Lower lobe of right lung (tissue), 2 donors: ENCODE results near the gene SYT14. TPM values are rescaled to one million over a fixed set of nuclear protein-coding genes. Genes with fewer than 3 reads are reported as not detected.
"Not testable (repeated sequence)": the region's sequence is repeated elsewhere in the genome, so short reads cannot be mapped to it uniquely, and the experiment has no call there.

ENCODE experiments used
- ATAC-seq, 2 donors: fragments of 200-7000 bp; cut with Tn5 transposase; one replicate each; pipeline ENCODE4 v1.9.1; 2020 to 2022; ENCODE audit warnings: mild to moderate bottlenecking in 2 of 2, moderate library complexity in 2 of 2
- DNase-seq: peaks from one replicate; pipeline ENCODE4 v3.0.0-alpha.2; 2020
- H3K27ac ChIP-seq: fragments of 200-600 bp; one replicate; pipeline ENCODE4 v1.8.0; 2022
- H3K27me3 ChIP-seq: fragments of 200-600 bp; one replicate; pipeline ENCODE4 v1.8.0; 2022; ENCODE audit warnings: low read depth
- H3K36me3 ChIP-seq: fragments of 200-600 bp; one replicate; pipeline ENCODE4 v1.8.0; 2022; ENCODE audit warnings: mild to moderate bottlenecking
- H3K4me1 ChIP-seq: fragments of 200-600 bp; one replicate; pipeline ENCODE4 v1.8.0; 2022
- H3K4me3 ChIP-seq: fragments of 200-600 bp; one replicate; pipeline ENCODE4 v1.8.0; 2022; ENCODE audit warnings: mild to moderate bottlenecking
- H3K9me3 ChIP-seq: fragments of 200-600 bp; one replicate; pipeline ENCODE4 v1.8.0; 2022
- intact Hi-C: fragments of 100-400 bp; cut with DNase I; formaldehyde crosslinking; loops from one replicate; pipeline ENCODE4 v1.11.0; 2022
- long read RNA-seq: library from polyadenylated mRNA; unstranded; transcript quantifications from one replicate; pipeline ENCODE4 v2.0.0, GENCODE V29; 2021
- total RNA-seq: library from RNA; stranded (reverse); fragmentation: NEBNext Ultra II Directional; extraction: Animal tissue kit (Norgen Biotek cat#: 25700); gene quantifications from one replicate; pipeline ENCODE4 v1.2.1, GENCODE V29; 2021
- TF ChIP-seq, protein P1 (sequence below): fragments of 200-600 bp; IDR thresholded peaks from one replicate; pipeline ENCODE4 v1.8.0; 2022; ENCODE audit warnings: antibody characterized with exemption, mild to moderate bottlenecking
- donor health status: DM: no; HTN: yes; CAD: no; lungs with severe emphysema.

Gene SYT14
- not detected for total RNA-seq
- long read RNA-seq = 0 reads

DNA sequence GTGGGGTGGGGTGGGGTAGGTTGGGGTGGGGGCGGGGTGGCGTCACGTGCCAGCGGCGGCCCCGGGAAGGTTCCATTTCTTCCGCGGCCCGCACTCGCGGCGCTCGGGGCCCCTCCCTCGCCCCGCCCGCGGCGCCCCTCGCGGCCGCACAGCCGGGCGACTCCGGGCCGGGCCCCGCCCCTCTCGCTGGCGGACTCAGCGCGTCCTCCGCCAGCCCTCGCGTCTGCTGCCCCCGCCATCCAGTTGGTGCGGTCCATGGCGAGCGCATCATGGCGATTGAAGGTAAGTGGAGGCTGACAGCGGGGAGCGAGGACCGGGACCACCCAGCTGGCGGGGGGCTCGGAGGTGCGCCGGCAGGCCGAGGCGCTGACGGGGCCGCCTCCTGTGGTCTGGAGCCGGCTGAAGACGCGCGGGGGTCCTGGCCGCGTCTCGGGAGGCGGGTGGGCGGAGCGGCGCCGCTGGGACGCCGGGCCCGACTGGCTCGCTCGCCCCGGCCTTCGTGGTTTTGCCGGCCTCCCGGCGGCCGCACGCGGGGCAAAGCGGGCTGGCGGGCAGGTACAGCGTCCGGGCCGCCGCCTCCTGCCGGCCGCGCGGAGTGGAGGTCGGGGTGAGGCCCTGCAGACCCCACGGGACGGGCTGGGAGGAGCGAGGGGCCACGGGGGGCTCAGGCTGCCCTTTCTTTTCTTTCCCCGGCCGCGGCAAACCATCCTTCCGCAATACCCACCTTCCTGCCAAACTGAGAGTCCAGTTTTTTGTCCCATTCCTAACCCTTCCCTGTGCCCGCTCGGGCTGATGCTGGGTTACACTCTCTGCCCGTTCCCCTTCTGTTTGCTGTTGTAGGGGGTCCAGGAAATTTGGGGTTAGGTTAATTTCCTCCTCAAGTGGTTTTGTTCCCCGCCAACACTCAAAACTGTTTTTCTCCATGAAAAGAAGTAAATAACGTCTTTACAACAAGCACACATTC is at the start of gene SYT14:
Gene SYT14 (plus strand): TSS at position 222 of the 964 bp plus-strand sequence. CDS start 48 bp downstream, at position 270.
- H3K4me1 ChIP-seq = no peaks in the 10 kb centered on the region
- DNase-seq = no peak
- H3K9me3 ChIP-seq = no peaks in the 10 kb centered on the region
- TF ChIP-seq, protein P1, sequence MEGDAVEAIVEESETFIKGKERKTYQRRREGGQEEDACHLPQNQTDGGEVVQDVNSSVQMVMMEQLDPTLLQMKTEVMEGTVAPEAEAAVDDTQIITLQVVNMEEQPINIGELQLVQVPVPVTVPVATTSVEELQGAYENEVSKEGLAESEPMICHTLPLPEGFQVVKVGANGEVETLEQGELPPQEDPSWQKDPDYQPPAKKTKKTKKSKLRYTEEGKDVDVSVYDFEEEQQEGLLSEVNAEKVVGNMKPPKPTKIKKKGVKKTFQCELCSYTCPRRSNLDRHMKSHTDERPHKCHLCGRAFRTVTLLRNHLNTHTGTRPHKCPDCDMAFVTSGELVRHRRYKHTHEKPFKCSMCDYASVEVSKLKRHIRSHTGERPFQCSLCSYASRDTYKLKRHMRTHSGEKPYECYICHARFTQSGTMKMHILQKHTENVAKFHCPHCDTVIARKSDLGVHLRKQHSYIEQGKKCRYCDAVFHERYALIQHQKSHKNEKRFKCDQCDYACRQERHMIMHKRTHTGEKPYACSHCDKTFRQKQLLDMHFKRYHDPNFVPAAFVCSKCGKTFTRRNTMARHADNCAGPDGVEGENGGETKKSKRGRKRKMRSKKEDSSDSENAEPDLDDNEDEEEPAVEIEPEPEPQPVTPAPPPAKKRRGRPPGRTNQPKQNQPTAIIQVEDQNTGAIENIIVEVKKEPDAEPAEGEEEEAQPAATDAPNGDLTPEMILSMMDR = no peak
- H3K36me3 ChIP-seq = no peaks in the 10 kb centered on the region
- H3K4me3 ChIP-seq = no peak within 1 kb of the TSS
- peaks cover 47% of the 10 kb centered on the region for H3K27me3 ChIP-seq
- no peak within 1 kb of the TSS for H3K27ac ChIP-seq
- intact Hi-C loops = no loop called here
- ATAC-seq = no peak

DNA sequence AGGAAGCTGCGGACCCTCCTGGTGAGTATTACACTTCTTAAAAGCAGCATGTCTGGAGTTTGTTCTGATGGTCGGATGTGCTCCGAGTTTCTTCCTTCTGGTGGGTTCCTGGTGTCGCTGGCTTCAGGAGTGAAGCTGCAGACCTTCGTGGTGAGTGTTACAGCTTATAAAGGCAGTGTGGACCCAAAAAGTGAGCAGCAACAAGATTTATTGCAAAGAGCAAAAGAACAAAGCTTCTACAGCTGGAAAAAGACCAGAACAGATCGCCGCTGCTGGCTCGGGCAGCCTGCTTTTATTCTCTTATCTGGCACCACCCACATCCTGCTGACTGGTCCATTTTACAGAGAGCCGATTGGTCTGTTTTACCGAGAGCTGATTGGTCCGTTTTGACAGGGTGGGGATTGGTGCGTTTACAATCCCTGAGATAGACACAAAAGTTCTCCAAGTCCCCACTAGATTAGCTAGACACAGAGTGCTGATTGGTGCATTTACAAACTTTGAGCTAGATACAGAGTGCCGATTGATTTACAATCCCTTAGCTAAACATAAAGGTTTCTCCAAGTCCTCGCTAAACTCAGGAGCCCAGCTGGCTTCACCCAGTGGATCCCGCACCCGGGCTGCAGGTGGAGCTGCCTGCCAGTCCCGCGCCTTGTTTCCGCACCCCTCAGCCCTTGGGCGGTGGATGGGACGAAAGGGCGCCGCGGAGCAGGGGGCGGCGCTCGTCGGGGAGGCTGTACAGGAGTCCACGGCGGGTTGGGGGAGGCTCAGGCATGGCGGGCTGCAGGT is 49.5 kb upstream of the SYT14 start:
- H3K36me3 ChIP-seq, H3K27ac ChIP-seq, H3K27me3 ChIP-seq, H3K9me3 ChIP-seq, DNase-seq, intact Hi-C loops, H3K4me1 ChIP-seq, H3K4me3 ChIP-seq, ATAC-seq: not testable (repeated sequence)

DNA sequence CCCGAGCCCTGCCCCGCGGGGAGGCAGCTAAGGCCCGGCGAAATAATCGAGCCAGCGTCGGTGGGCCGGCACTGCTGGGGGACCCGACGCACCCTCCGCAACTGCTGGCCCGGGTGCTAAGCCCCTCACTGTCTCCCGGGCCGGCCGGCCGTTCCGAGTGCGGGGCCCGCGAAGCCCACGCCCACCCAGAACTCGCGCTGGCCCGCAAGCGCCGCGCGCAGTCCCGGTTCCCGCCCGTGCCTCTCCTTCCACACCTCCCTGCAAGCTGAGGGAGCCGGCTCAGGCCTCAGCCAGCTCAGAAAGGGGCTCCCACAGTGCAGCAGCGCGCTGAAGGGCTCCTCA is 49.0 kb upstream of the SYT14 start:
- no peaks in the 10 kb centered on the region for H3K27me3 ChIP-seq
- intact Hi-C loops = no loop called here
- no peak overlapping the region for H3K4me3 ChIP-seq
- no peaks in the 10 kb centered on the region for H3K9me3 ChIP-seq
- DNase-seq (no peak), ATAC-seq (no peak)
- no peaks in the 10 kb centered on the region for H3K36me3 ChIP-seq
- peaks cover 3% of the 10 kb centered on the region for H3K4me1 ChIP-seq
- TF ChIP-seq, protein P1 = no peak
- H3K27ac ChIP-seq = no peak overlapping the region

DNA sequence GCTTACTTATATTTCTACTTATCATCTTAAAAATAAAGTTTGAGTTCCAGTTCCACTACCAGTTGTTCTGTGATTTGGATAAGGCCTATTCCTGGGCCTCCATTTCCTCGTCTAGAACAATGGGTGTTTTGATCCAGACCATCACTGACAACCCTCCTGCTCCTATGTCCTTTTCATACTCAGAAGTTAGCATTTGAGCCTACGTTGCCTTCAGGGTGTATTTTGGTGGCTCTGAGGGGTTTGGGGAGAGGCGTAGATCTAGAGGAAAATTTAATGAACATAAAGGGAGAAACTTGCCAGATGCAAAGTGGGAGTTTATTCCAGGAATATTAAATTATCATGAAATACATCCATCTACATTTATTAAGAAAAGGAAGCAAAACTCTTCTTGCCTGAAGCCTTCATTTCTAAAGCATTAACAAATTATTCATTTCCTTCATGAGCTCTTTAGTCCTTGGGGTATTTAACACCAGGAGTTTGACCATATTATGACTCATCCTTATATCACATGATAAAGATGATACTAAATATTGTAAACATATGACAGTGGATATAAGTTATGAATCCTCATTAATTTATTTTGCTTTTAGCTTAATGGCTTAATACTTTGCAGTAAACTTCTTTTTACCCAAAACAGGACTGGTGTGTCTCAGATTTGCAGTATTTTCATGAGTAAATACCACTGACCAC is 47.2 kb upstream of the SYT14 start:
- DNase-seq (no peak), ATAC-seq (no peak)
- Histone ChIP-seq H3K4me1 (no peaks in the 10 kb centered on the region), H3K36me3 (no peaks in the 10 kb centered on the region), H3K27me3 (no peaks in the 10 kb centered on the region), H3K4me3 (no peak overlapping the region), H3K27ac (no peak overlapping the region), H3K9me3 (no peaks in the 10 kb centered on the region)
- TF ChIP-seq, protein P1 = no peak
- intact Hi-C loops = no loop called here

DNA sequence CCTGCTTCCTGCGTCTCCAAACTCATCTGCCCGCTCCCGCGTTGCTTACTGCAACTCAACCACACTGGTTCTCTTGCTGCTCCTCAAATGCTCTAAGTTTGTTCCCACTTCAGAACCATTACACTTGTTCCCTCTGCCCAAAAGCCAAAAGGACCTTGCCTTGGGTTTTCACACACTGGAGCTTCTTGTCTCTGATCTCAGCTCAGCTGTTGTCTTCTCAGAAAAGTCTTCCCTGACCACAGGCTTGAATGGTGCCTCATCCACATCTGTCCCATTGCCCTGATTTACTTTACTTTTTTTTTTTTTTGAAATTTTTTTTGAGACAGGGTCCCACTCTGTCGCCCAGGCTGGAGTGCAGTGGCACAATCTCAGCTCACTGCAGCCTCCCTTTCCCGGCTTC is 44.3 kb upstream of the SYT14 start:
- ATAC-seq (no peak), DNase-seq (no peak)
- Histone ChIP-seq H3K4me1 (no peaks in the 10 kb centered on the region), H3K27ac (no peak overlapping the region), H3K36me3 (no peaks in the 10 kb centered on the region), H3K9me3 (no peaks in the 10 kb centered on the region), H3K27me3 (no peaks in the 10 kb centered on the region), H3K4me3 (no peak overlapping the region)
- TF ChIP-seq, protein P1 = no peak
- intact Hi-C loops = no loop called here
